T1000 (cell line): ENCODE results near the gene PRDM5.
"Not testable (repeated sequence)": the region's sequence is repeated elsewhere in the genome, so short reads cannot be mapped to it uniquely, and the experiment has no call there.

Experiments used
- DNase-seq: peaks from one replicate; lab custom pipeline; 2025; ENCODE audit warnings: mixed read lengths; lab: John Stamatoyannopoulos, UW

The PRDM5 gene

DNA sequence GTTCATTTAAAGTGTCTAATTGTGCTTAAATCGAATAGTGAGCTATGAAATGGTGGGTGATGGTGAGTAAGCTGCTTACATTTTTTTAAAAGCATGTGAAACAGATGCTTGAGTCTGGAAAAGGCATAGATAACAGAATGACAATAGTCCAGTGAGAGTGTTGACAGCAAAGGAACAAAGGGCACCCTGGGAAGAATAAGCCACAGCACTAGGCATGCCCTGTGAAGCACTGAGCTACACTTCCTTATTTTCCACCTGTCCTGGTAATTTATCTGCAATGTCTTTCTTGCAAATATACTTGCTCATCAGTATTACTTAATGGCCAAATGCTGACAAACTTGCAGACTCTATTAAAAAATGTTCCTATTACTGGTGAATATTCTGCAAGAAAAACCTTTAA is 168.7 kb downstream of the PRDM5 start:
- DNase-seq, result no peak

DNA sequence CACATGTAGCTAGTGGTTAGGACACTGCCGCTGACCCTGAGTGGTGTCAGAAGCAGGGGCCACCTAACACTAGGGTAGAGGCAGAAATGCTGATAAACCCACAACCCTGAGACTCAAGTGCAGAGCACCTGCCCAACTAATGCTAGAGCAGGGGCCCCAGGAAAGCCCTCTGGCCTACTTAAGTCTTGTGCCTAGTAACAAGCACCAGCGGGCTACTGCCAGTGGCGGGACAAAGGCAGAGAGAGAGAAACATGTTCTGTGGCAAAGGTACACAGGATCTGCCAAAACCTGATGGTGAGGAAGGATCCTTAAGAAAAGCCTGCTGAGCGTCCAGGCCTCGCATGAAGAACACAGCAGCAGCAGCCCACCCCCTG is 172.4 kb downstream of the PRDM5 start:
- DNase-seq, result no peak

DNA sequence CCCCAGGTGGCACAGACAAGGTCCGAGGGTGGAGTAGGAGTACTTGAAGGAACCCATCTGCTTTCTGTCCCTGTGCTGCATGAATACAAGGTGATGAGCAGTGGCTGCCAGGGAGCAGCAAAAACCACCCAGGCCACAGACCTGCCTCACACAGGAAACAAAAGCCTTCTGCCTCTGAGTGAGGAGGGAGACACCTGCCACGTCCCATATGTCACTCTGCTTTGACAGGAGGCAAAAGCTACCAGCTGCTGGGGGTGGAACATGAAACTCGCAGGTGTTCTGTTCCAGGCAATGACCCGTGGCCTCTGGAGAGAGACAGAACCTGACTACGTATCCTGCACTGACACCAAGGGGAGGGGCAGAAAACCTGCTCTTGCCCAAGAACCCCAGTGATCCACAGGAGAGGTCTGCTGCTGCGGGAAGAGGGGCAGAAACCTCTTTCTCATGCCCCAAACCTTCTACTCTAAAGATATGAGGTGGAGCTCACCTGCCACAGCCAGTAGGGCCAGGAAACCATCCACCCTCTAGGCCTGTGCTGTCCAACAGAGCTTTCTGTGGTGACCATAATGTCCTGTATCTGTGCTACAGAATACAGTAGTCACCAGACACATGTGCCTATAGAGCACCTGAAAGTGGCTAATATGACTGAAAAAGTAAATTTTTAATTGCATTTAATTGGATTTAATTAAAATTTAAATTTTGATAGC is 172.9 kb downstream of the PRDM5 start:
- no peak for DNase-seq

DNA sequence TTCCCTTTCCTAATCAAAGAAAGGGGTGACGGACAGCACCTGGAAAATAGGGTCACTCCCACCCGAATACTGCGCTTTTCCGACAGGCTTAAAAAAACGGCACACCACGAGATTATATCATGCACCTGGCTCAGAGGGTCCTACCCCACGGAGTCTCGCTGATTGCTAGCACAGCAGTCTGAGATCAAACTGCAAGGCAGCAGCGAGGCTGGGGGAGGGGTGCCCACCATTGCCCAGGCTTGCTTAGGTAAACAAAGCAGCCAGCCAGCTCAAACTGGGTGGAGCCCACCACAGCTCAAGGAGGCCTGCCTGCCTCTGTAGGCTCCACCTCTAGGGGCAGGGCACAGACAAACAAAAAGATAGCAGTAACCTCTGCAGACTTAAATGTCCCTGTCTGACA is 180.9 kb downstream of the PRDM5 start:
- not testable (repeated sequence) for DNase-seq

DNA sequence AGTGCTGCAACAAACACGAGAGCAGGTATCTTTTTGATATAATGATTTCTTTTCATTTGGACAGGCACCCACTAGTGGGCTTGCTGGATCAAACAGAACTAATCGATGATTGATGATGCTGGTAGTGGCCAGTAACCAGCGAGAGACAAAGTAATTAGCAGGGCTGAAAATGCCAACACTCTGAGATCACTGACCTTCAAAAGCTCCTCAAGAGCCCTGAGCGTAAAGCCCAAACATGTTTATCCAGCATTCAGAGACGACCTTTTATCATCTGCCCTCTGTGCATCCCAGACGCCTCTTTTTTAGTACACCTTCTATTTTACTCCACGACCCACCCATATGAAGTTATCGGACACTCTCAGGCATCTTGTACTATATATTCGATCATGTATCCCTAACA is 186.2 kb downstream of the PRDM5 start:
- DNase-seq, result no peak

DNA sequence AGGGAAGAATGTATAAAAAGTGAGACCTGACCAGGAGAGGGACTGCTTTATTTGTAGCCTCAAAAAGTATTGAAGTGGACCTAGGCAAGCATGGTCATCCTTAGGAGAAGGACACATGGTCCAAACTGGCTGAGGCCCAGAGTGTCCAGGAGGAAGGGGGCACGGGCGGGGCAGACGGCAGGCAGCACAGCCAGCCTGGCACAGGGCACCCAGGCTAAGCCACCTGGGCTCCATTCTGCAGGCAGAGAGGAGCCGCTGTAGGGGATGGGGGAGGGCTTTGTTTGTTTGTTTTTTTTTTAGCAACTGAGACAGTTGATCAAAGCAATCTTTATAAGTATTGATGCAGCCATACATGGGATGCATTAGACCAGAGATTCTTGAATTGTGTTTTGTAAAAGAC is 188.6 kb downstream of the PRDM5 start:
- DNase-seq, result no peak

DNA sequence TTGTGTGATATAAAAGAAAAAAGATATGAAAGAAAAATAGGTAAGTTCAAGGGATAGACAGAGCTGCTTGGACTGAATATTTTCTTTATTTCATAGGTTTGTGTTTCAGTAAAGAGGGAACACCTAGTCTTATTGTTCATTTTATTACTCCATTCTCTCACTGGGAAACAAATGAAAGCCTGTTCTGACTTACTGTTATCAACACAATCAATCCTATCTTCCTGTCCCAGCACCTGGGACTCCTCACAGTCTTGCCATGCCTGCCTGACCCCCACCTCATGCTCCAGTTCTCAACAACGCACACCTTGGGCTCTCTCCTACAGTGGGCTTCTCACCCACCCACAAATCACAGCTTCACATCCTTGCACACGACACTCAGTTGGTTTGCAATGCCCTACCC is 189.5 kb downstream of the PRDM5 start:
- DNase-seq, result no peak

DNA sequence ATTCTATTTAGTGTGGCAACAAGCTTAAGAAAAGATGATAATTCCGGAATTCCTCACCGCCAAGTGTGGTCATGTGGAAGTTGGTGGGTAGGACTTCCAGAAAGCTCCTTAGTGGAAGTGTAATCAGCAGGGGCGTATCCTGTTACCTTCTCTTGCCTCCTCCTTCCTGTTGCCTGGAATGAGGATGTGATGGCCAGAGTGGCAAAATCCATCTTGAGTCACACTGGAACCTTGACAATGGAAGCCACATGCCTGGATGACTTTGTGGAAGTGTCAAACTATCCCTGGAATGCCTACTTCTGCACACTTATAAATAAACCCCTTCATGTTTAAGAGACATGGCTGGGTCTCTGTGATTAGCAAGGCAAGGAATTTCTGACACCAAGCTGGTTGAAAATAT is 191.0 kb downstream of the PRDM5 start:
- DNase-seq, result no peak

DNA sequence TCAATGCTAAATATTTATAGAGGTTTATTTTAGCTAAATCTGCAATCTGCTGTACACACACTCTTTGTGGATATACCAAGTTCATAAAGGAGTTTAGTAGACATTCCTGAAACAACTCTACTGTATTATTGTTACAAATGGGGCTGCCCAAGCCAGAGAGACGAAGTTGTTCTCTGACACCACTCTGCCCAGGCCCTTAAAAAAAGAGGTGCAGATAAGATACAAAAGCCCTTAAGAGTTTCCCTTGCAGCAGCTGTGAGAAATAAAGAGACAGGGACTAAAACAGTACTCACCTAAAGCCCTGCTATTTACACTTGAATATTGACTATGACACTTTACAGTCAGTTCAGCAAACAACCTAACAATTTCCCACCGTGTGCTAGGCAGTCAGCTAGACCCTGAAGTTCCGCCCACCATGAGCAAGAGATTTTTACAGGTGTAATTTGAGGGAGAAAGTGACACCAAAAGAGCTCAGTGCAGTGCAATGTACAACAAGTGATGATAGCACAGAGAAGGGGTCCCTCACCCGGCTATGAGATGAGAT is 191.7 kb downstream of the PRDM5 start:
- DNase-seq, result no peak

DNA sequence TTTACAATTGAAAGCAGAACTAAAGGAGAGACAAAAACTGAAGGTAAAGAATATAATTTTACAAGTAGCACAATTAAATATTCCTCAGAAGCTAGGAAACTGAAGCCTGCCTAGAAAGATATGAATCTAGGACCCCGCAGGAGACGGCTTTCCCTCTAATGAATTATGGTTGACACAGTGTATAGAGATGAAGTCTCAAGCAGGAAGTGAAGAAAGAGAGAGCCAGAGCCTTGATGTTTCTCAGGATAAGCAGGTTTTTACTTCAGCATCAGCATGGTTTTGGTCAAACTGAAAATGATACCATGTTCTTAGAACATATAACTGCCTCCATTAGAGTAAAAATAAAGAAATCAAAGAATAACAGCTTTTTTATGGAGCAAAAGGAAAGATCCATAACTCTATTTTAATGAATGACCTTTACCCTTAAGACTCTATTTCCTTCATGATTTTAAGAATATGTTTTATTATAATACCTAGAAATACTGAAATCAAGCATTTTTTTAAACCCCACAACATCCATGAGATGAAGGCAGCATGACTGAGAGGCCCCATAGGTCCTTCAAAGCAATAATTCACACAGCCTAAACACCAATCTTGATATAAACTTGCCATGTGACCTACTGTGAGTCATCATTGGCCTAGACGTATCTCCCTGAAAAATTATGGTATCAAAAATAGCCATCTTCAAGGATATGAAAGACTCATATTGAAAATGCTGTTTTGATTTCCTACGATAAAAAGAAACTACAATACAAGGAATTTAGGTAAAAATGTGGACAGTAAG is 193.4 kb downstream of the PRDM5 start:
- DNase-seq, result no peak

DNA sequence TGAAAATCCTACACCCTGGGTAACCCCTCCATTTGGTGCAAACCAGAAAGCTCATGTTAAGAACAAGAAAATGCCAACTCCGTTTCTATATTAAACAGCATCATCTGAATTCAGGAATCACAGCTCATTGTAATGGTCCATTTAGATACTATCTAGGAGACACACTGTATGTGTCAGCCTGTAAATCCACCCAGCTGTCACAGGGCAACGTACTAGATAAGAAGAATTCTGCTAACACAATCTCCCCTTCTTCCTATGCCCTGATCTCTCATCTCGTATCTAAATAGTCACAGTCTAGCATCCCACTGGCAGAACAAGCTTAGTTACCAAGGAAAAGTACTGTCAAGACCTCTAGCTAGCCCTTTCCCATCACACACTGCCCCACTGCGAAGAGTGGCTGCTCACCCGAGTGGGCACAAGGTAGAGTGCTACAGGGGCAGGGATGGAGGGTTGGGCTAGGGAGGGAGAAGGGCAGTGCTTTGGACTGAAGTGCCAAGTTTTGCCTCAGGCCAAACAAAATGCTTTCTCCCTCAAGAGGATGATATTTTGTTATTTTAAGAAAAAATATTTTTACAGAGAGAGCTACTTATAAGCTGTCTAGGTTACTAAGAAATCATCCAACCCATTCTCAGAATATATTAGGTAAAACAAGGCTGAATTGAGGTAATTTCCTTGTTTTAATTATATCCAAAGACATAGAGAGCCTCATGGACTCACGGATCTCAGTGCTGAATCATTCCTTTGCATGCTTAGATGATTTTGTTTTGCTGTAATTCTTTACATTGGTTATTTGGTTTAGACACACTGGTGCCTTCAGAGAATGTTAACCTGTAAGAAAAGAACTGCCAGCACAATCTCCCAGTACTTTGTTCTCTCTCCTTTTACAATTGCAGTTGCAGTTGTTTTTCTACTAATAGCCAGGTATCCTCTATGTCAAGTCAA is 196.6 kb downstream of the PRDM5 start:
- DNase-seq, result no peak

DNA sequence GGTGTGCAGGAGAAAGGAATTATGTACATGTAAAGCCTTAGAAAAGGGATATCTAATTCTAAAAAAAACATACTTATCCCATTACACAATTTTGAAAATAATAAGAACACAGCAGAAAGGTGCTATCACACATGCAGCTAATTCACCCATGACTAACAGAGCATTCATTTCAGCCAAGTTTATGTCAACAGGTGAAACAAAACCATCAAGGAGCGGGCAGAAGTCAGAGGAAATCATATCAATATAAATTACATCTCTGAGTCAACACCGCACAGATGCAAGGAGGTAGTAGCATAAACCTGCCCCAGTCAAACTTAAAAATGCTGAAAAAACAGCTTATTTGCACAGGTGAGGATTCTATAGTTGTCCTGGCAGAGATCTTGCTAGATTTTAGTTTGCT is 197.9 kb downstream of the PRDM5 start:
- no peak for DNase-seq

DNA sequence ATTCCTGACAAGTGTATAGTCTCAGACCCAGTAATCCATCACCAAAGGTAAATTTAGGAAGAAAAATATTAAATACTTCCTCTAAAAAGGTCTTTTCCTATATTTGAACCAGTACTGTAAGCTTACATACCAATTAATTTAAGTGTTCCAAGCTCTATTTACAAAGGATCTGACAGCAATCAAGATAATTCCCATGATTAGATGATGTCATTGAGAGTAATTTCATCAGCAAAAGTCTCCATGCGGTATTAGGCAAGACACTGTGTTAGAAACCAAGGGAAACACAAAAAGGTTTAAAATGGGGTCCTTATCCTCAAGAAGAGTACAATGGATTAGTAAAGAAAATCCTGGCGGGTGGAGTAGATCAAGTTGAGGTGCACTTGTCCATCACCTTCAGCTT is 198.5 kb downstream of the PRDM5 start:
- DNase-seq, result no peak

DNA sequence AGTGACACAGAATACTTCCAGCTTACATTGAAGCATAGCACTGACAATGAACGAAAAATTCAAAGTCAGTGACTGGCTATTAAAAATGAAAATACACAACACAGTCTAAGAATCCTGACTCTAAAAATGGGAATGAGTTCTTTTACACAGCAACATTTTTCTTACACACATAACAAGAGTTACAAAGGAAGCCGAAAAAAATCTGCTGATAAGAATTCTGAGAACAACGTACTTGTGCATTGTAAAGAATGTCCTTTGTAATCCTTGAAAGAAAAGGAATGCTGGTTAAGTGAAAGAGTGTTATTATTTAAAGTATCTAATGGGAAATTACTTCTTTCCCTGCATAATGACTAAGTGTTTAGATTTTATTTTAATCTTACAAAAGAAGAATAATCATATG is 199.4 kb downstream of the PRDM5 start:
- DNase-seq, result no peak

DNA sequence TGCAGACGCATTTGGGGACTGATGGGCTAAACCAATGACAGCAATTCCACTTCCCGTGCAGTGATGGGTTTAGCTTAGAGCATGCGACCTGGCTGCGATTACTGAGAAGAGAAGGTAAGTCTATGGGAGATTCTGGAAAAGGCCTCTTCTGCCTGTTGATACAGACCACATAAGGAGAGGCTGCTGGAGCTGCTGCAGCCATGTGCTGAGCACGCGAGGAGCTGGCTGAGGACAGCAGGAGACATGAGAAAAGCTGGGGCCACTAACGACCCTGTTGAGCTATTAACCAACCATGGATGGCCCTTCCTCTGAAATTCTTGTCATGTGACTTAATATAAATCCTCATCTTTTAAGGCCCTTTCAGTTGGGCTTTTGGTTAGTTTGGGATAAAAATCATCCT is 199.9 kb downstream of the PRDM5 start:
- no peak for DNase-seq

DNA sequence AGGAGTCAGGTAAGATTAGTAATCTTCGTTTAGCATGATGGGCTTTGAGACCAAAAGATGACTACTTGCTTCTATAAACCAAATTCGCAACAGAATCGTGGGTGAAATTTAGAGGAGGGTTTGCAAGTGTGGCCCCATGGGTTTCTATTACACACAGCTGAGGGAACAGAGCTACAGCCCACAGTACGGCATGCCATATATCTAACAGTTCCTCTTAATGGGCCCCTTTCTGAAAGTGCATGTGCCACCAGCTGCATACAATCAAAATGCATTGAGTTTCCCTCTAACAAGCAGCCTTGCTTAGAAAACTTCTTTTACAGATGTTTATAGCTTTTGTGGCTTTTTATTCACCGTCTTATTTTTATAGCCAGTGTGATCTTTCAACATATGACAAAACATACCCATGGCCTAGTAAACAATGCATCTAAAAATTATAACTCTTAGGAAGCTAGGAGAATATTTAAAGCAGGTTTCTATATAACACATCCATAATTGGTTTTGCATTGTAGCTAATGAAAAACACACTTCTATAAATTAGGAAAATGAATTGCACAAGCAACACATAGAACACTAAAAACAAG is 202.1 kb downstream of the PRDM5 start:
- no peak for DNase-seq

DNA sequence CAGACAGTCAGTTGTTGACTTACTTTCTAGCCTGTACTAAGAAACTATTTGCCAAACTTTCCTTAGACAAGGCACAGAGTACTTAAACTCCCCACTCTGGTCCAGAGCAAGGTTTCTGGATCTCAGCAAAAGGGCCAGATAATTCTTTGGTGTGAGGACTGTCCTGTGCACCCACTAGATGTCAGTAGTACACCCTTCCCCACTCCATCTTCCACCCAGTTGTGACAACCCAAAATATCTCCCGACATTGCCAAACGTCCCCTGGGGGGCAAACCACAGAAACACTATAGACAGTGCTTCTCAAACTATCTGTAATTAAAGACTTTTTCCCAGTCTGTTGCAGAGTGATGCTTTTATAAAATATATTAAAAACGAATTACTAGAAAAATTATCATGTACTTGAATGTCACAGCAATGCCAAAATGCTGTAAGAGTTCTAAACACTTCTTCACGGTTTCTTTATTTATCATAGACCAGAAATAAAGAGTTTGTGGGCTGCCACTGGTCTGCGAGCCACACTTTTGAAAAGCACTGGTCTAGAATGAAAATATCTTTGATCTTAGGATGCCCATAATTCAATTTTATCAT is 203.5 kb downstream of the PRDM5 start:
- no peak for DNase-seq

DNA sequence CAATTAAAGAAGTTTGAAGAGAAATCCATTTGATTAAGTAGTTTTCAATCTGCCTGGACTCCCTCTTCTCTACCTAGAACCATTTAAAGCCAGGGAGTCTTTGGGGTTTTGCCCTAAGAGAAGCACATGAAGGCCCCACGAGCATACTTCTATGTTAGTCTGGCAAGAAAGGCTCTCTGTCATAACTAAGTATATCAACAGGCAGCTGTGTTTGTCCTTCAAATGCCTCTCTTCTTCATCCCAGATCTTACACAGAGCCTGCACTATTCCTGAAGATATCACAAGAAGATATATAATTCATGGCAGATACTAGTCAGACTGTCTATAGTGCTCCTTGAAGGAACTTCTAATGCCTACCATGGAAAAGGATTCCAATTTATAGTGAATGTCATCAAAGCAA is 206.2 kb downstream of the PRDM5 start:
- no peak for DNase-seq

DNA sequence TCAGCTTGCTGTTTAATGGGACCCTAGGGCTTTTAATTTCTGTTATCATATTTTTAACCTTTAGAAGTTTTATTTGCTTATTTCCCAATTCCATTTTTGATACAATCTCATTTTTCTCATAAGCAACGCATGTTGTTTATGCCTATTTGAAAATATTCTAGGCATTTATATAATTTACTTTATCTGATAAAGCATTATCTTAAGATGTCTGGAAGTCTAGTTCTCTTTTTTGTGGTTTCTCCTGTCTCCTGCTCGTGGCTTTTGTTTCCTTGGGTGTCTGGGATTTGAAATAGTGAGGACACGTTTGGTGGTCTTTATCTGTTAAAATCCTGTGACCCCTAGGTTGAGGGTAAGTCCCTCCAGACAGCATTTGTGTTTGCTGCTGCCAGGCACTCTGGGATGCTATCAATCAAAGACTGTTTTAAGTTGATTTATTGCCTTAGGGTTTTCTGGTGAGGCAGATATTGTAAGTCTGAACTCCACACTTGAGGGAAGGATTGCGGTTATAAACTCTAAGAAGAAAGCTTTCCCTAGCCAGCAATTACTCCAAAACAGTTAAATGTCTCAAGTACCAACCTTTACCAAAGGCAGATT is 208.0 kb downstream of the PRDM5 start:
- DNase-seq, result no peak

DNA sequence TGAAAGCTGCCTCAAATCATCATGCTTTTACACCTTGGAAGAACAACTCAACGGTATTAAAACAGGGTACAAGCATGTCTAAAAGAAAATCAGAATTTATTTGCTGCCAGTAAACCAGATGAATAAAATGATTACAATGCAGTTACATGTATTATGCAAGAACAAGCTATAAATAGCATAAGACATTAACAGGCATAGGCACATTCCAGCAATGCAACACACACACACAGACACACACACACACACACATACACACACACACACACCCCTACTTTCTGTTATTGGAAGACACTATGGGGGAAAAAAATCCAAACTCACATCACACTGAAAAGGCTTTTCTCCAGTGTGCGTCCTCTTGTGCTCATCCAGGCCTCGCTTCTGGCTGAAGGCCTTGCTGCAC is 212.5 kb downstream of the PRDM5 start:
- no peak for DNase-seq

DNA sequence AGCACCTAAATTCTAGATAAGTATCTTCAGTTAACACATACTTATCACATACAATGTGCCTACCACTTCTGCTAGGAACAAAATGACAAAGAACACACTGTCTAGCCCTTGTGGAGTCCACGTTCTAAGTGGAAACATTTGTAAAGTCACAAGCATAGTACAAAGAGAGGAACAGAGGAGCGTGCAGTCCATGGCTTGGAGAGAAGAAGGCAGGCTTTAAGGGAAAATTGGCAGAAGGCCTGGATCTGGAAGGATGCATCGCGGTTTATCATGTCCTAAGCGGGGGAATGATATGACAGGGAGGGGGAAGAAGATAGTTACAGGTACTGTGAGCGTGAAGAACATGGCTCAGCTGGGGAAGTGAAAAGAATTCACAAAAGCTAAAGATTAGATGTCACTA is 218.0 kb downstream of the PRDM5 start:
- no peak for DNase-seq
